NCI-H446 treated with DMSO at 0.1 percent for 48 hours (cell line): ENCODE results near the gene CREBBP.

Experiments used
- DNase-seq: peaks from one replicate; lab custom pipeline; 2025; lab: John Stamatoyannopoulos, UW

CREBBP gene

GRCh38 chr16:3879887-3880564, 487 bp downstream of the CREBBP start:
- DNase-seq, result no peak

GRCh38 chr16:3879258-3879886, 1.1 kb downstream of the CREBBP start:
- no peak for DNase-seq

GRCh38 chr16:3878610-3879009, 1.9 kb downstream of the CREBBP start:
- no peak for DNase-seq

- no peak for DNase-seq
Measured at GRCh38 chr16:3876695-3877094, 3.8 kb downstream of the CREBBP start.

GRCh38 chr16:3876160-3876559, 4.4 kb downstream of the CREBBP start:
- no peak for DNase-seq

- no peak for DNase-seq
Measured at GRCh38 chr16:3874794-3875692, 5.5 kb downstream of the CREBBP start.

- no peak for DNase-seq
Measured at GRCh38 chr16:3874242-3874641, 6.3 kb downstream of the CREBBP start.

- no peak for DNase-seq
Measured at GRCh38 chr16:3873482-3874173, 6.9 kb downstream of the CREBBP start.

- DNase-seq, result no peak
Measured at GRCh38 chr16:3872216-3872895, 8.2 kb downstream of the CREBBP start.

- DNase-seq, result no peak
Measured at GRCh38 chr16:3868967-3869366, 11.5 kb downstream of the CREBBP start.

GRCh38 chr16:3868556-3868955, 12.0 kb downstream of the CREBBP start:
- no peak for DNase-seq

- no peak for DNase-seq
Measured at GRCh38 chr16:3866703-3867431, 13.6 kb downstream of the CREBBP start.

- no peak for DNase-seq
Measured at GRCh38 chr16:3865241-3865640, 15.3 kb downstream of the CREBBP start.

- no peak for DNase-seq
Measured at GRCh38 chr16:3864562-3864961, 16.0 kb downstream of the CREBBP start.

GRCh38 chr16:3863587-3863986, 16.9 kb downstream of the CREBBP start:
- no peak for DNase-seq

GRCh38 chr16:3861808-3862451, 18.6 kb downstream of the CREBBP start:
- no peak for DNase-seq

GRCh38 chr16:3859889-3860288, 20.6 kb downstream of the CREBBP start:
- DNase-seq, result no peak

GRCh38 chr16:3858801-3859200, 21.7 kb downstream of the CREBBP start:
- no peak for DNase-seq

- no peak for DNase-seq
Measured at GRCh38 chr16:3857189-3858043, 23.1 kb downstream of the CREBBP start.
